Spinal cord (tissue), 10 donors: Measurements from ENCODE around the gene GNAT2. TPM values are rescaled to one million over a fixed set of nuclear protein-coding genes. Genes with fewer than 3 reads are reported as not detected.

Source experiments
- DNase-seq, 6 donors: peaks; one replicate each; pipeline versions ENCODE4 v3.0.0 to v3.0.0-alpha.2; 2013 to 2015; ENCODE audit warnings: low spot score in 6 of 6, low read depth in 4 of 6
- H3K27ac ChIP-seq: one replicate; pipeline ENCODE4 v1.5.1; 2013; ENCODE audit warnings: low read depth, low read length, control low read depth
- H3K27me3 ChIP-seq: one replicate; pipeline ENCODE4 v1.6.1; 2013; ENCODE audit warnings: low read length; ENCODE audit not compliant: control insufficient read depth, insufficient read depth
- H3K36me3 ChIP-seq: one replicate; pipeline ENCODE4 v1.6.1; 2013; ENCODE audit warnings: low read length; ENCODE audit not compliant: control insufficient read depth, insufficient read depth
- H3K4me1 ChIP-seq: one replicate; pipeline ENCODE4 v1.6.1; 2013; ENCODE audit warnings: low read length; ENCODE audit not compliant: control insufficient read depth, insufficient read depth
- H3K4me3 ChIP-seq: one replicate; pipeline ENCODE4 v1.5.1; 2013; ENCODE audit warnings: low read depth, low read length, control low read depth
- H3K9me3 ChIP-seq: one replicate; pipeline ENCODE4 v1.6.1; 2013; ENCODE audit warnings: low read length; ENCODE audit not compliant: control insufficient read depth, insufficient read depth
- WGBS: methylation state at CpG from one replicate; pipeline ENCODE4 v1.1.5; 2013; ENCODE audit warnings: missing lambda C conversion rate; ENCODE audit not compliant: insufficient coverage; 5-methylcytosine and 5-hydroxymethylcytosine counted together
- polyA plus RNA-seq, 2 donors: library from polyadenylated mRNA; unstranded; fragments of 120-200 nt; gene quantifications; one replicate each; pipeline ENCODE4 v1.2.1, GENCODE V29; 2013; ENCODE audit not compliant: insufficient read length in 2 of 2
- total RNA-seq, 2 donors: library from RNA; depleted of rRNA in 1 of 2; stranded (reverse); fragments of 120-200 nt in 1 of 2; fragments of >200 nt in 1 of 2; gene quantifications; one replicate each; pipeline versions ENCODE4 v1.2.3 to v1.2.4, GENCODE V29; 2013 to 2014
- donor health status: healthy.

Gene GNAT2
- total and polyA plus RNA-seq, 4 donors: 0.33 TPM; not detected in 3

GRCh38 chr1:109657970-109658369 lies 38.6 kb upstream of the GNAT2 start:
- 54% methylated on average over 3 of the region's 7 CpGs for WGBS

GRCh38 chr1:109657395-109657794 lies 38.0 kb upstream of the GNAT2 start:
- 100% methylated on average over 2 of the region's 4 CpGs for WGBS
- Histone ChIP-seq H3K9me3 (no peaks in the 10 kb centered on the region), H3K36me3 (peaks cover 16% of the 10 kb centered on the region), H3K27me3 (no peaks in the 10 kb centered on the region), H3K4me3 (no peak overlapping the region), H3K27ac (no peak overlapping the region), H3K4me1 (peaks cover 20% of the 10 kb centered on the region)
- no peak for DNase-seq

More at GRCh38 chr1:109657970-109658369, 38.6 kb upstream of the GNAT2 start:
- Histone ChIP-seq H3K36me3 (peaks cover 16% of the 10 kb centered on the region), H3K9me3 (no peaks in the 10 kb centered on the region), H3K4me1 (peaks cover 20% of the 10 kb centered on the region), H3K27me3 (no peaks in the 10 kb centered on the region), H3K4me3 (no peak overlapping the region), H3K27ac (no peak overlapping the region)
- no peak for DNase-seq

GRCh38 chr1:109655615-109656519 lies 36.5 kb upstream of the GNAT2 start, which contains the start of gene GSTM4:
GSTM4 (plus strand) TSS chr1:109656099; CDS start chr1:109656390, 291 bp downstream.
- DNase-seq: peak in 4 of 6 donors; percentile 53 to 86 (median 70)
- no peaks in the 10 kb centered on the region for H3K9me3 ChIP-seq
- peaks cover 20% of the 10 kb centered on the region for H3K4me1 ChIP-seq
- WGBS: 3% methylated on average over 54 of the region's 54 CpGs
- peaks cover 11% of the 10 kb centered on the region for H3K36me3 ChIP-seq
- peak within 1 kb of the TSS; percentile 94 for H3K4me3 ChIP-seq
- H3K27ac ChIP-seq: peak within 1 kb of the TSS; percentile 86
- H3K27me3 ChIP-seq: no peaks in the 10 kb centered on the region

GRCh38 chr1:109654519-109654918 lies 35.1 kb upstream of the GNAT2 start:
- no peak for DNase-seq
- H3K27me3 ChIP-seq: no peaks in the 10 kb centered on the region
- H3K27ac ChIP-seq: no peak overlapping the region
- H3K4me3 ChIP-seq: no peak overlapping the region
- peaks cover 8% of the 10 kb centered on the region for H3K36me3 ChIP-seq
- peaks cover 20% of the 10 kb centered on the region for H3K4me1 ChIP-seq
- WGBS: 89% methylated on average over 11 of the region's 12 CpGs
- no peaks in the 10 kb centered on the region for H3K9me3 ChIP-seq

GRCh38 chr1:109653306-109653705 lies 33.9 kb upstream of the GNAT2 start:
- WGBS: 29% methylated on average over 2 of the region's 2 CpGs

GRCh38 chr1:109652402-109652801 lies 33.0 kb upstream of the GNAT2 start:
- Histone ChIP-seq H3K36me3 (peaks cover 4% of the 10 kb centered on the region), H3K9me3 (no peaks in the 10 kb centered on the region), H3K27ac (no peak overlapping the region), H3K4me3 (no peak overlapping the region), H3K4me1 (peaks cover 20% of the 10 kb centered on the region), H3K27me3 (no peaks in the 10 kb centered on the region)
- no peak for DNase-seq
- WGBS: no CpG with 5 or more reads among the region's 2 CpGs

More at GRCh38 chr1:109653306-109653705, 33.9 kb upstream of the GNAT2 start:
- H3K36me3 ChIP-seq: peaks cover 5% of the 10 kb centered on the region
- H3K4me3 ChIP-seq: no peak overlapping the region
- H3K9me3 ChIP-seq: no peaks in the 10 kb centered on the region
- no peaks in the 10 kb centered on the region for H3K27me3 ChIP-seq
- H3K4me1 ChIP-seq: peaks cover 20% of the 10 kb centered on the region
- H3K27ac ChIP-seq: no peak overlapping the region
- DNase-seq: peak in 1 of 6 donors; percentile 62

GRCh38 chr1:109650609-109651008 lies 31.2 kb upstream of the GNAT2 start:
- H3K27ac ChIP-seq: no peak overlapping the region
- H3K36me3 ChIP-seq: no peaks in the 10 kb centered on the region
- no peaks in the 10 kb centered on the region for H3K9me3 ChIP-seq
- WGBS: no CpG with 5 or more reads among the region's 3 CpGs
- H3K4me1 ChIP-seq: peaks cover 7% of the 10 kb centered on the region
- no peak for DNase-seq
- no peaks in the 10 kb centered on the region for H3K27me3 ChIP-seq
- H3K4me3 ChIP-seq: no peak overlapping the region

GRCh38 chr1:109649491-109649914 lies 30.1 kb upstream of the GNAT2 start:
- Histone ChIP-seq H3K9me3 (no peaks in the 10 kb centered on the region), H3K4me3 (peak overlapping the region; percentile 3), H3K4me1 (no peaks in the 10 kb centered on the region), H3K27me3 (no peaks in the 10 kb centered on the region), H3K27ac (peak overlapping the region; percentile 31), H3K36me3 (no peaks in the 10 kb centered on the region)
- peak in 2 of 6 donors; percentile 55 to 58 for DNase-seq
- no CpG with 5 or more reads among the region's 4 CpGs for WGBS

GRCh38 chr1:109644670-109645069 lies 25.3 kb upstream of the GNAT2 start:
- peak in 1 of 6 donors; percentile 61 for DNase-seq
- WGBS: 67% methylated on average over 1 of the region's 10 CpGs
- peaks cover 21% of the 10 kb centered on the region for H3K4me1 ChIP-seq
- no peak overlapping the region for H3K4me3 ChIP-seq
- no peak overlapping the region for H3K27ac ChIP-seq
- no peaks in the 10 kb centered on the region for H3K9me3 ChIP-seq
- H3K27me3 ChIP-seq: peaks cover 3% of the 10 kb centered on the region
- H3K36me3 ChIP-seq: no peaks in the 10 kb centered on the region
